AG20443 (cell line): ENCODE results near the gene ELK1.

ENCODE experiments used
- DNase-seq: peaks from one replicate; pipeline ENCODE4 v3.0.0; 2012; ENCODE audit warnings: low spot score, mixed read lengths

The ELK1 gene

GRCh38 chrX:47644557-47645091 is 5.7 kb downstream of the ELK1 start:
- peak; percentile 47 for DNase-seq

GRCh38 chrX:47643926-47644325 is 6.4 kb downstream of the ELK1 start:
- DNase-seq = peak; percentile 17

GRCh38 chrX:47638816-47639215 is 11.5 kb downstream of the ELK1 start:
- no peak for DNase-seq

- DNase-seq = no peak
These were observed 12.7 kb downstream of the ELK1 start for GRCh38 chrX:47637546-47638195.

- DNase-seq = no peak
These were observed 15.3 kb downstream of the ELK1 start for GRCh38 chrX:47634871-47635575.

- DNase-seq = no peak
These were observed 16.4 kb downstream of the ELK1 start for GRCh38 chrX:47633689-47634590.

- no peak for DNase-seq
These were observed 17.7 kb downstream of the ELK1 start for GRCh38 chrX:47632666-47633065.

- DNase-seq = no peak
These were observed 18.7 kb downstream of the ELK1 start for GRCh38 chrX:47631676-47632075.

GRCh38 chrX:47629419-47630200 is 20.8 kb downstream of the ELK1 start, which contains the start of gene CFP:
Gene CFP, minus strand, starts transcription at chrX:47629930. Its CDS starts 86 bp downstream, at chrX:47629844.
- no peak for DNase-seq

GRCh38 chrX:47628982-47629381 is 21.4 kb downstream of the ELK1 start:
- DNase-seq = no peak

- no peak for DNase-seq
These were observed 25.0 kb downstream of the ELK1 start for GRCh38 chrX:47625365-47625764.

GRCh38 chrX:47623540-47624027 is 26.8 kb downstream of the ELK1 start:
- DNase-seq = peak; percentile 84

GRCh38 chrX:47621851-47622250 is 28.5 kb downstream of the ELK1 start:
- no peak for DNase-seq

GRCh38 chrX:47620303-47620685 is 30.1 kb downstream of the ELK1 start:
- DNase-seq = no peak

GRCh38 chrX:47619486-47620302 is 30.7 kb downstream of the ELK1 start, which contains the start of gene SYN1:
Gene SYN1, minus strand, starts transcription at chrX:47619857. Its CDS starts 129 bp downstream, at chrX:47619728.
- DNase-seq = peak; percentile 94

GRCh38 chrX:47618923-47619485 is 31.4 kb downstream of the ELK1 start:
- DNase-seq = no peak

- no peak for DNase-seq
These were observed 35.7 kb downstream of the ELK1 start for GRCh38 chrX:47614618-47615017.

GRCh38 chrX:47613082-47613481 is 37.3 kb downstream of the ELK1 start:
- no peak for DNase-seq

GRCh38 chrX:47612418-47612817 is 37.9 kb downstream of the ELK1 start:
- no peak for DNase-seq

GRCh38 chrX:47611926-47612325 is 38.4 kb downstream of the ELK1 start:
- DNase-seq = no peak
